Sigmoid colon (tissue), 3 donors: Measurements from ENCODE around the gene FKBP3.

Source experiments
- CTCF ChIP-seq, 4 experiments: fragments of 450-650 bp in 3 of 4; fragments of 200-600 bp in 1 of 4; IDR thresholded peaks; one replicate each; pipeline ENCODE4 v1.5.1; 2016 to 2019; ENCODE audit warnings: antibody characterized with exemption in 4 of 4, mild to moderate bottlenecking in 3 of 4, moderate library complexity in 2 of 4
- POLR2A ChIP-seq, 2 donors: fragments of 450-650 bp; IDR thresholded peaks; one replicate each; pipeline ENCODE4 v1.6.1; 2016; ENCODE audit warnings: antibody characterized with exemption in 2 of 2, mild to moderate bottlenecking in 2 of 2, moderate library complexity in 2 of 2

- TF ChIP-seq CTCF (IDR thresholded peaks at IDR 0.05) = no peak
- TF ChIP-seq POLR2A (IDR thresholded peaks at IDR 0.05) = no peak
These were observed 35.6 kb upstream of the FKBP3 start for GRCh38 chr14:45169906-45170305.
